OCI-LY3 (cell line): Measurements from ENCODE around the gene SIGLEC5.
A peak's percentile ranks its signal among the peaks of the same experiment; 100 is the strongest.

Experiments
- H2AFZ ChIP-seq: fragments of 200-600, 300-600 bp; shearing (Covaris generic); 2 replicates; pipeline ENCODE4 v1.6.0; 2014; ENCODE audit warnings: antibody characterized with exemption, low read depth, low read length
- H3K27ac ChIP-seq: fragments of 200-600, 300-600 bp; sonication (generic); 2 replicates; pipeline ENCODE4 v1.5.1; 2014; ENCODE audit warnings: mild to moderate bottlenecking, low read length, moderate library complexity, mixed read lengths
- H3K27me3 ChIP-seq: fragments of 200-600, 300-600 bp; sonication (generic); 2 replicates; pipeline ENCODE4 v1.6.1; 2014; ENCODE audit warnings: low read depth, low read length, mixed read lengths
- H3K36me3 ChIP-seq: fragments of 200-600, 300-600 bp; sonication (generic); replicated peaks from 2 replicates; pipeline ENCODE3; 2014; ENCODE audit warnings: low read depth, low read length, mixed read lengths
- H3K4me1 ChIP-seq: fragments of 300-600, 200-600 bp; sonication (generic); 2 replicates; pipeline ENCODE4 v1.6.1; 2014; ENCODE audit warnings: low read length, mixed read lengths
- H3K4me2 ChIP-seq: fragments of 200-600, 300-600 bp; sonication (generic); 2 replicates; pipeline ENCODE4 v1.6.1; 2014; ENCODE audit warnings: low read length, mixed read lengths
- H3K4me3 ChIP-seq: fragments of 300-600, 200-600 bp; sonication (generic); 2 replicates; pipeline ENCODE4 v1.5.1; 2014; ENCODE audit warnings: antibody characterized with exemption, mild to moderate bottlenecking, low read length, moderate library complexity
- H3K79me2 ChIP-seq: fragments of 300-600, 200-600 bp; shearing (Covaris generic); 2 replicates; pipeline ENCODE4 v1.6.1; 2014; ENCODE audit warnings: mild to moderate bottlenecking, low read length, mixed read lengths
- H3K9ac ChIP-seq: fragments of 300-600, 200-600 bp; shearing (Covaris generic); 2 replicates; pipeline ENCODE4 v1.6.0; 2014; ENCODE audit warnings: mild to moderate bottlenecking, low read length, moderate library complexity
- H3K9me3 ChIP-seq: fragments of 200-600, 300-600 bp; shearing (Covaris generic); 2 replicates; pipeline ENCODE4 v1.6.1; 2014; ENCODE audit warnings: low read length, mixed read lengths; ENCODE audit not compliant: insufficient read depth
- H4K20me1 ChIP-seq: fragments of 200-600, 300-600 bp; sonication (generic); 2 replicates; pipeline ENCODE4 v1.6.1; 2016; ENCODE audit warnings: low read length, mixed read lengths; ENCODE audit not compliant: insufficient read depth
- CTCF ChIP-seq: fragments of 200-600, 300-600 bp; sonication (generic); IDR thresholded peaks from 2 replicates; pipeline ENCODE4 v1.5.1; 2014; ENCODE audit warnings: antibody characterized with exemption, low read length, low read depth
- EZH2phosphoT487 ChIP-seq: fragments of 200-600 bp; shearing (Covaris generic); IDR thresholded peaks from 2 replicates; pipeline ENCODE4 v1.6.1; 2018; ENCODE audit warnings: antibody characterized with exemption, mixed run types, low read depth

The SIGLEC5 gene

GRCh38 chr19:51640386-51640785, 10.2 kb upstream of the SIGLEC5 start:
- Histone ChIP-seq H3K27me3 (peaks cover 60% of the 10 kb centered on the region), H3K4me2 (no peak overlapping the region), H4K20me1 (peaks cover 14% of the 10 kb centered on the region; the same call in 1 of the 2 replicates), H3K79me2 (peaks cover 3% of the 10 kb centered on the region; the same call in 1 of the 2 replicates), H3K27ac (no peak overlapping the region), H3K9ac (no peak overlapping the region), H3K9me3 (no peaks in the 10 kb centered on the region), H3K4me1 (peaks cover 36% of the 10 kb centered on the region), H2AFZ (no peak overlapping the region), H3K4me3 (no peak overlapping the region), H3K36me3 (peaks cover 31% of the 10 kb centered on the region)
- TF ChIP-seq EZH2phosphoT487 (no peak), CTCF (no peak)

GRCh38 chr19:51639916-51640315, 9.7 kb upstream of the SIGLEC5 start:
- no peak overlapping the region for H2AFZ ChIP-seq
- H3K36me3 ChIP-seq: peaks cover 31% of the 10 kb centered on the region
- peaks cover 32% of the 10 kb centered on the region for H3K4me1 ChIP-seq
- no peak overlapping the region for H3K9ac ChIP-seq
- no peak for TF ChIP-seq EZH2phosphoT487
- no peak for TF ChIP-seq CTCF
- H3K4me2 ChIP-seq: no peak overlapping the region
- H3K9me3 ChIP-seq: no peaks in the 10 kb centered on the region
- no peak overlapping the region for H3K27ac ChIP-seq
- no peak overlapping the region for H3K4me3 ChIP-seq
- H3K79me2 ChIP-seq: no peaks in the 10 kb centered on the region; the same call in 1 of the 2 replicates
- peaks cover 14% of the 10 kb centered on the region; the same call in 1 of the 2 replicates for H4K20me1 ChIP-seq
- peaks cover 58% of the 10 kb centered on the region for H3K27me3 ChIP-seq

GRCh38 chr19:51637362-51637978, 7.3 kb upstream of the SIGLEC5 start:
- Histone ChIP-seq H3K9ac (no peak overlapping the region), H3K9me3 (no peaks in the 10 kb centered on the region), H4K20me1 (no peaks in the 10 kb centered on the region), H3K4me2 (no peak overlapping the region), H3K27ac (no peak overlapping the region), H2AFZ (no peak overlapping the region), H3K79me2 (no peaks in the 10 kb centered on the region), H3K4me3 (no peak overlapping the region), H3K36me3 (peaks cover 11% of the 10 kb centered on the region), H3K27me3 (peaks cover 44% of the 10 kb centered on the region), H3K4me1 (peaks cover 19% of the 10 kb centered on the region)
- TF ChIP-seq EZH2phosphoT487: no peak
- TF ChIP-seq CTCF: peak; percentile 88

- H3K4me1 ChIP-seq: peaks cover 3% of the 10 kb centered on the region; the same call in 1 of the 2 replicates
- H3K9ac ChIP-seq: no peak overlapping the region
- H3K79me2 ChIP-seq: no peaks in the 10 kb centered on the region
- H3K36me3 ChIP-seq: no peaks in the 10 kb centered on the region
- TF ChIP-seq EZH2phosphoT487 (no peak), CTCF (no peak)
- no peaks in the 10 kb centered on the region for H3K9me3 ChIP-seq
- H3K27me3 ChIP-seq: peaks cover 45% of the 10 kb centered on the region
- no peak overlapping the region for H2AFZ ChIP-seq
- H3K27ac ChIP-seq: no peak overlapping the region
- no peak overlapping the region for H3K4me2 ChIP-seq
- H4K20me1 ChIP-seq: no peaks in the 10 kb centered on the region
- H3K4me3 ChIP-seq: no peak overlapping the region
Observed at GRCh38 chr19:51632126-51632525, 1.9 kb upstream of the SIGLEC5 start.
